ENCODE results near the gene MAPT. TPM values are rescaled to one million over a fixed set of nuclear protein-coding genes. Genes with fewer than 3 reads are reported as not detected.
A peak's percentile ranks its signal among the peaks of the same experiment; 100 is the strongest.

MAPT gene
- total and polyA plus RNA-seq, 2 of the 13 experiments (the other 11 are each of a cell fraction or from before 2014, with no cell fraction given), result 2.1 to 2.8 TPM

DNA sequence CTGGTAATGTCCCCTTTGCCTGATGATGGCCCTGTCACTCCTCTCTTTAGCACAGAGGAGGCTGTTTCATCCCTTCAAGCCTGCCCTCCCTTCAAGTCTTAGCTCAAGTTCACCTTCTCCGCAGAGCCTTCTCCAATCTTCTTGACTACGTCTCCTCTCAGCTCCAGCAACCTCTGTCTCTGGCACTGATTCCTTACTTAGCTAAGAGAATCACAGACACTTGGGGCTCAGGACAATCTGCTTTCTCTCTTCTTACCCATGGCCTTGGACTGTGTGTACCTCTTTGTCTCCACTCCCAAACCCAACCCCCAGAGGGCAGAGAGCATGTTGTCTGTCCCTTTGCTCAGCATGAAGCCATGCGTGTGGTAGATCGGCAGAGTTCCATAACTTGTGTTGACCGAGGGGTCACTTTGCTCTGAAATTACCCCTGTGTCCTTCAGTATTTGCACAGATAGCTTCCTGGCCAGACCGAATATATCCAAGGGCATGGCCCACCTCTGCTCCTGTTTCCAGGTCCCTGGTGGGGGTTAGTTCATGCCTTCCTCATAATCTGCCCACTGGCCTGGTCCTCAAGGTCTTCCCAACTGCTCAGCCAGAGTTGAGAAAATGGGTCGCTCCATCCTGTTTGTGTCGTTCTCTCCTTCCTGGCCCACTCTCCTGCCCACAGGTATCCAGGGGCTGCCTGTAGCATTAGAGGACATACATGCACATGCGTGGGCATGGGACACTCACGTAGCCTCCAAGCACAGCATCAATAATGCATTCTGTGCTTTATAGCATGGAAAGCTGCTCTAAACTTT is 41.6 kb downstream of the MAPT start (continued):
- TF ChIP-seq, protein P1, sequence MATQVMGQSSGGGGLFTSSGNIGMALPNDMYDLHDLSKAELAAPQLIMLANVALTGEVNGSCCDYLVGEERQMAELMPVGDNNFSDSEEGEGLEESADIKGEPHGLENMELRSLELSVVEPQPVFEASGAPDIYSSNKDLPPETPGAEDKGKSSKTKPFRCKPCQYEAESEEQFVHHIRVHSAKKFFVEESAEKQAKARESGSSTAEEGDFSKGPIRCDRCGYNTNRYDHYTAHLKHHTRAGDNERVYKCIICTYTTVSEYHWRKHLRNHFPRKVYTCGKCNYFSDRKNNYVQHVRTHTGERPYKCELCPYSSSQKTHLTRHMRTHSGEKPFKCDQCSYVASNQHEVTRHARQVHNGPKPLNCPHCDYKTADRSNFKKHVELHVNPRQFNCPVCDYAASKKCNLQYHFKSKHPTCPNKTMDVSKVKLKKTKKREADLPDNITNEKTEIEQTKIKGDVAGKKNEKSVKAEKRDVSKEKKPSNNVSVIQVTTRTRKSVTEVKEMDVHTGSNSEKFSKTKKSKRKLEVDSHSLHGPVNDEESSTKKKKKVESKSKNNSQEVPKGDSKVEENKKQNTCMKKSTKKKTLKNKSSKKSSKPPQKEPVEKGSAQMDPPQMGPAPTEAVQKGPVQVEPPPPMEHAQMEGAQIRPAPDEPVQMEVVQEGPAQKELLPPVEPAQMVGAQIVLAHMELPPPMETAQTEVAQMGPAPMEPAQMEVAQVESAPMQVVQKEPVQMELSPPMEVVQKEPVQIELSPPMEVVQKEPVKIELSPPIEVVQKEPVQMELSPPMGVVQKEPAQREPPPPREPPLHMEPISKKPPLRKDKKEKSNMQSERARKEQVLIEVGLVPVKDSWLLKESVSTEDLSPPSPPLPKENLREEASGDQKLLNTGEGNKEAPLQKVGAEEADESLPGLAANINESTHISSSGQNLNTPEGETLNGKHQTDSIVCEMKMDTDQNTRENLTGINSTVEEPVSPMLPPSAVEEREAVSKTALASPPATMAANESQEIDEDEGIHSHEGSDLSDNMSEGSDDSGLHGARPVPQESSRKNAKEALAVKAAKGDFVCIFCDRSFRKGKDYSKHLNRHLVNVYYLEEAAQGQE (IDR thresholded peaks at IDR 0.05; ENCODE audit: borderline replicate concordance in 1 of 2, low read depth in 1 of 2, low read length in 2 of 2), result peak in 1 of 2 experiments; percentile 70; a peak in 1 of 4 replicates
- TF ChIP-seq FOSL2 (CRISPR knock-in tag; IDR thresholded peaks at IDR 0.05), result peak; percentile 83
- peak in 1 of 2 experiments; percentile 75; a peak in 1 of 4 replicates for TF ChIP-seq KLF16 (CRISPR knock-in tag; IDR thresholded peaks at IDR 0.05)
- TF ChIP-seq ZBTB42 (CRISPR knock-in tag; IDR thresholded peaks at IDR 0.05), result no peak
- TF ChIP-seq, protein P2, sequence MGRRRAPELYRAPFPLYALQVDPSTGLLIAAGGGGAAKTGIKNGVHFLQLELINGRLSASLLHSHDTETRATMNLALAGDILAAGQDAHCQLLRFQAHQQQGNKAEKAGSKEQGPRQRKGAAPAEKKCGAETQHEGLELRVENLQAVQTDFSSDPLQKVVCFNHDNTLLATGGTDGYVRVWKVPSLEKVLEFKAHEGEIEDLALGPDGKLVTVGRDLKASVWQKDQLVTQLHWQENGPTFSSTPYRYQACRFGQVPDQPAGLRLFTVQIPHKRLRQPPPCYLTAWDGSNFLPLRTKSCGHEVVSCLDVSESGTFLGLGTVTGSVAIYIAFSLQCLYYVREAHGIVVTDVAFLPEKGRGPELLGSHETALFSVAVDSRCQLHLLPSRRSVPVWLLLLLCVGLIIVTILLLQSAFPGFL (CRISPR knock-in tag; IDR thresholded peaks at IDR 0.05), result no peak
- peak; percentile 92 for TF ChIP-seq BCL6 (CRISPR knock-in tag; IDR thresholded peaks at IDR 0.05)
- TF ChIP-seq ZNF83 (CRISPR knock-in tag; IDR thresholded peaks at IDR 0.05; ENCODE audit: borderline replicate concordance), result no peak
- TF ChIP-seq, protein P3, sequence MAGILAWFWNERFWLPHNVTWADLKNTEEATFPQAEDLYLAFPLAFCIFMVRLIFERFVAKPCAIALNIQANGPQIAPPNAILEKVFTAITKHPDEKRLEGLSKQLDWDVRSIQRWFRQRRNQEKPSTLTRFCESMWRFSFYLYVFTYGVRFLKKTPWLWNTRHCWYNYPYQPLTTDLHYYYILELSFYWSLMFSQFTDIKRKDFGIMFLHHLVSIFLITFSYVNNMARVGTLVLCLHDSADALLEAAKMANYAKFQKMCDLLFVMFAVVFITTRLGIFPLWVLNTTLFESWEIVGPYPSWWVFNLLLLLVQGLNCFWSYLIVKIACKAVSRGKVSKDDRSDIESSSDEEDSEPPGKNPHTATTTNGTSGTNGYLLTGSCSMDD (CRISPR knock-in tag; IDR thresholded peaks at IDR 0.05), result no peak
- peak; percentile 61; the same call in 1 of the 2 replicates for TF ChIP-seq ZNF652 (CRISPR knock-in tag; IDR thresholded peaks at IDR 0.05; ENCODE audit: borderline replicate concordance, low read depth)
- peak; percentile 96; the same call in 1 of the 2 replicates for TF ChIP-seq ZNF556 (CRISPR knock-in tag; IDR thresholded peaks at IDR 0.05; ENCODE audit: borderline replicate concordance)
- TF ChIP-seq, protein P4, sequence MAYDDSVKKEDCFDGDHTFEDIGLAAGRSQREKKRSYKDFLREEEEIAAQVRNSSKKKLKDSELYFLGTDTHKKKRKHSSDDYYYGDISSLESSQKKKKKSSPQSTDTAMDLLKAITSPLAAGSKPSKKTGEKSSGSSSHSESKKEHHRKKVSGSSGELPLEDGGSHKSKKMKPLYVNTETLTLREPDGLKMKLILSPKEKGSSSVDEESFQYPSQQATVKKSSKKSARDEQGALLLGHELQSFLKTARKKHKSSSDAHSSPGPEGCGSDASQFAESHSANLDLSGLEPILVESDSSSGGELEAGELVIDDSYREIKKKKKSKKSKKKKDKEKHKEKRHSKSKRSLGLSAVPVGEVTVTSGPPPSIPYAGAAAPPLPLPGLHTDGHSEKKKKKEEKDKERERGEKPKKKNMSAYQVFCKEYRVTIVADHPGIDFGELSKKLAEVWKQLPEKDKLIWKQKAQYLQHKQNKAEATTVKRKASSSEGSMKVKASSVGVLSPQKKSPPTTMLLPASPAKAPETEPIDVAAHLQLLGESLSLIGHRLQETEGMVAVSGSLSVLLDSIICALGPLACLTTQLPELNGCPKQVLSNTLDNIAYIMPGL (CRISPR knock-in tag; IDR thresholded peaks at IDR 0.05; ENCODE audit: borderline replicate concordance in 1 of 2, low read depth in 1 of 2), result peak; percentile 42 to 90; a peak in 3 of 4 replicates
- no peak for TF ChIP-seq ZNF484 (CRISPR knock-in tag; IDR thresholded peaks at IDR 0.05; ENCODE audit: borderline replicate concordance, low read depth)
- TF ChIP-seq FOXA1 (IDR thresholded peaks at IDR 0.05), result no peak; the same call in 1 of the 2 replicates
- peak; percentile 97 for TF ChIP-seq FOXA1 (CRISPR knock-in tag; IDR thresholded peaks at IDR 0.05)
- peak; percentile 40 for TF ChIP-seq U2AF1 (optimal IDR thresholded peaks at IDR 0.05; ENCODE audit: low read depth, low read length)
- peak; percentile 97 for TF ChIP-seq MIER3 (CRISPR knock-in tag; IDR thresholded peaks at IDR 0.05; ENCODE audit: borderline replicate concordance)
- peak; percentile 71; the same call in 1 of the 2 replicates for TF ChIP-seq NFKBIZ (CRISPR knock-in tag; IDR thresholded peaks at IDR 0.05)
- TF ChIP-seq, protein P5, sequence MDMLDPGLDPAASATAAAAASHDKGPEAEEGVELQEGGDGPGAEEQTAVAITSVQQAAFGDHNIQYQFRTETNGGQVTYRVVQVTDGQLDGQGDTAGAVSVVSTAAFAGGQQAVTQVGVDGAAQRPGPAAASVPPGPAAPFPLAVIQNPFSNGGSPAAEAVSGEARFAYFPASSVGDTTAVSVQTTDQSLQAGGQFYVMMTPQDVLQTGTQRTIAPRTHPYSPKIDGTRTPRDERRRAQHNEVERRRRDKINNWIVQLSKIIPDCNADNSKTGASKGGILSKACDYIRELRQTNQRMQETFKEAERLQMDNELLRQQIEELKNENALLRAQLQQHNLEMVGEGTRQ (IDR thresholded peaks at IDR 0.05; ENCODE audit: low read depth, low read length), result no peak
- TF ChIP-seq, protein P5 (CRISPR knock-in tag; IDR thresholded peaks at IDR 0.05; ENCODE audit: borderline replicate concordance), result peak; percentile 12; the same call in 1 of the 2 replicates

Measured in HepG2 (cell line).